Right atrium auricular region (tissue), 2 donors: ENCODE measurements around the gene WDR4. TPM values are rescaled to one million over a fixed set of nuclear protein-coding genes. Genes with fewer than 3 reads are reported as not detected.

ENCODE experiments used
- DNase-seq: peaks from one replicate; pipeline ENCODE4 v3.0.0-alpha.2; 2019; ENCODE audit warnings: low spot score
- H3K27ac ChIP-seq, 2 donors: fragments of 200-600 bp; sonication (generic); 1 replicate in 1 of 2; 2 replicates in 1 of 2; pipeline ENCODE4 v1.5.1; 2016 to 2019
- H3K27me3 ChIP-seq, 2 donors: fragments of 200-600 bp; sonication (generic); one replicate each; pipeline versions ENCODE4 v1.5.1 to v1.6.0; 2017 to 2019
- H3K36me3 ChIP-seq: fragments of 200-600 bp; sonication (generic); one replicate; pipeline ENCODE4 v1.5.1; 2016
- H3K4me1 ChIP-seq, 2 donors: fragments of 200-600 bp; sonication (generic); one replicate each; pipeline versions ENCODE4 v1.5.1 to v1.6.0; 2017 to 2019
- H3K4me3 ChIP-seq, 2 donors: fragments of 200-600 bp; sonication (generic); 1 replicate in 1 of 2; 2 replicates in 1 of 2; pipeline ENCODE4 v1.5.1; 2017 to 2019; ENCODE audit warnings: mild to moderate bottlenecking in 1 of 2, moderate library complexity in 1 of 2
- H3K9me3 ChIP-seq, 2 donors: fragments of 200-600 bp; sonication (generic); one replicate each; pipeline ENCODE4 v1.5.1; 2019
- total RNA-seq, 2 donors: library from RNA; depleted of rRNA; stranded (reverse); fragments of >200 nt; gene quantifications; one replicate each; pipeline ENCODE4 v1.1.0, GENCODE V29; 2016
- TF ChIP-seq, protein P1 (sequence below), 2 donors: fragments of 200-600 bp; sonication (generic); IDR thresholded peaks; one replicate each; pipeline ENCODE4 v1.5.1; 2019; ENCODE audit warnings: antibody characterized with exemption in 2 of 2

Gene WDR4
- total RNA-seq, 2 donors from 2014 or later, result 1.7 to 4.8 TPM

- Histone ChIP-seq H3K27me3 (no peaks in the 10 kb centered on the region), H3K4me1 (peaks cover 0 to 9% of the 10 kb centered on the region in 2 donors), H3K27ac (no peak overlapping the region), H3K9me3 (no peaks in the 10 kb centered on the region), H3K36me3 (peaks cover 38% of the 10 kb centered on the region), H3K4me3 (no peak overlapping the region)
- no peak for DNase-seq
- TF ChIP-seq, protein P1, sequence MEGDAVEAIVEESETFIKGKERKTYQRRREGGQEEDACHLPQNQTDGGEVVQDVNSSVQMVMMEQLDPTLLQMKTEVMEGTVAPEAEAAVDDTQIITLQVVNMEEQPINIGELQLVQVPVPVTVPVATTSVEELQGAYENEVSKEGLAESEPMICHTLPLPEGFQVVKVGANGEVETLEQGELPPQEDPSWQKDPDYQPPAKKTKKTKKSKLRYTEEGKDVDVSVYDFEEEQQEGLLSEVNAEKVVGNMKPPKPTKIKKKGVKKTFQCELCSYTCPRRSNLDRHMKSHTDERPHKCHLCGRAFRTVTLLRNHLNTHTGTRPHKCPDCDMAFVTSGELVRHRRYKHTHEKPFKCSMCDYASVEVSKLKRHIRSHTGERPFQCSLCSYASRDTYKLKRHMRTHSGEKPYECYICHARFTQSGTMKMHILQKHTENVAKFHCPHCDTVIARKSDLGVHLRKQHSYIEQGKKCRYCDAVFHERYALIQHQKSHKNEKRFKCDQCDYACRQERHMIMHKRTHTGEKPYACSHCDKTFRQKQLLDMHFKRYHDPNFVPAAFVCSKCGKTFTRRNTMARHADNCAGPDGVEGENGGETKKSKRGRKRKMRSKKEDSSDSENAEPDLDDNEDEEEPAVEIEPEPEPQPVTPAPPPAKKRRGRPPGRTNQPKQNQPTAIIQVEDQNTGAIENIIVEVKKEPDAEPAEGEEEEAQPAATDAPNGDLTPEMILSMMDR (IDR thresholded peaks at IDR 0.05), result no peak
Observed at GRCh38 chr21:42862774-42863503, 16.4 kb downstream of the WDR4 start.

- TF ChIP-seq, protein P1 (IDR thresholded peaks at IDR 0.05), result peak in 1 of 2 donors; percentile 36
Observed at GRCh38 chr21:42861848-42862400, 17.4 kb downstream of the WDR4 start.

GRCh38 chr21:42861311-42861847 lies 18.0 kb downstream of the WDR4 start:
- H3K27me3 ChIP-seq, result no peaks in the 10 kb centered on the region
- peaks cover 38% of the 10 kb centered on the region for H3K36me3 ChIP-seq
- TF ChIP-seq, protein P1 (IDR thresholded peaks at IDR 0.05), result no peak
- DNase-seq, result no peak
- H3K9me3 ChIP-seq, result no peaks in the 10 kb centered on the region
- no peak overlapping the region for H3K27ac ChIP-seq
- peaks cover 0 to 9% of the 10 kb centered on the region in 2 donors for H3K4me1 ChIP-seq
- H3K4me3 ChIP-seq, result no peak overlapping the region

More at GRCh38 chr21:42861848-42862400, 17.4 kb downstream of the WDR4 start:
- Histone ChIP-seq H3K36me3 (peaks cover 38% of the 10 kb centered on the region), H3K27me3 (no peaks in the 10 kb centered on the region), H3K27ac (no peak overlapping the region), H3K4me3 (no peak overlapping the region), H3K9me3 (no peaks in the 10 kb centered on the region), H3K4me1 (peaks cover 0 to 9% of the 10 kb centered on the region in 2 donors)
- no peak for DNase-seq

DNA sequence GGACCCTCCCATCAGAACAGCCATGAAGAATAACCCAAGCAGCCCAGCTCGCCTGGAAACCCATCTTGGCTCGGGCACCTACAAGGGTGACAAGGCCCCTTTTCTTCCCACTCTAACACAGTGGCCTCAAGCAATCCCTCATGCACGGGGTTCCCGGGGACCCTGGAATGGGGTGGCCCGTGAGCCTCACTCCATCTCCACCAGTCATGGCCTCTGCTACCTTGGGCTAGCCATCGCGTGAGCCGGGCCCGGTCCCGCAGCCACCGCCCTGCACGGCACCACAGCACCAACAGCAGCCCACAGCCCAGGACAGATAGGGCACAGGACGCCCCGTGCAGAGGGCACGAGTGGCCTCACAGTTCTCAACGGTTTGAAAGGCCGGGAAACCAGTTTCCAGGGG lies 19.0 kb downstream of the WDR4 start:
- Histone ChIP-seq H3K4me3 (no peak overlapping the region), H3K9me3 (no peaks in the 10 kb centered on the region), H3K36me3 (peaks cover 49% of the 10 kb centered on the region), H3K27me3 (no peaks in the 10 kb centered on the region), H3K27ac (no peak overlapping the region), H3K4me1 (peaks cover 0 to under 1% of the 10 kb centered on the region in 2 donors)
- no peak for DNase-seq
- TF ChIP-seq, protein P1 (IDR thresholded peaks at IDR 0.05), result no peak

DNA sequence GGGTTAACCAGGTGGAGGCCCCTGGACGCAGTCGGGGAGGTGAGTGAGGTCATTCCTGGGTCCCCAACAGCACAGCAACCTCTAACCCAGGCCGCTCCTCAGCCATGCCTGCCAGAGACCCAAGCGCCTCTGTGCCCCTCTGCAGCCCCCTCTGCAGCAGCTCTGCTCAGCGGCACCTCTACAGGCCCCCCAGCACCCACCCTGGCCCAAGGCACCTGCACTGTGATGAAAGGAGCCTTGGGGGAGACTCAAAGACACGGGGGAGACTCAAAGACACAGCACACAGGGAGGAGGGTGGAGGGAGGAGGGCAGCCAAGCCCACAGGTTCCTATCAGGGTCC lies 19.5 kb downstream of the WDR4 start:
- H3K36me3 ChIP-seq, result peaks cover 54% of the 10 kb centered on the region
- TF ChIP-seq, protein P1 (IDR thresholded peaks at IDR 0.05), result no peak
- no peaks in the 10 kb centered on the region for H3K27me3 ChIP-seq
- no peak for DNase-seq
- H3K27ac ChIP-seq, result no peak overlapping the region
- no peaks in the 10 kb centered on the region for H3K4me1 ChIP-seq
- H3K9me3 ChIP-seq, result no peaks in the 10 kb centered on the region
- no peak overlapping the region for H3K4me3 ChIP-seq
